OCI-M1 (cell line): Measurements from ENCODE around the gene GSK3B.
"Not testable (repeated sequence)": the region's sequence is repeated elsewhere in the genome, so short reads cannot be mapped to it uniquely, and the experiment has no call there.

Experiments
- DNase-seq: peaks from one replicate; lab custom pipeline; 2025; lab: John Stamatoyannopoulos, UW

Gene GSK3B

GRCh38 chr3:120053647-120054046 lies 40.6 kb downstream of the GSK3B start:
- not testable (repeated sequence) for DNase-seq

- DNase-seq, result no peak
These were observed 41.6 kb downstream of the GSK3B start for GRCh38 chr3:120052677-120053076.

GRCh38 chr3:120052225-120052624 lies 42.0 kb downstream of the GSK3B start:
- no peak for DNase-seq

GRCh38 chr3:120051570-120051969 lies 42.7 kb downstream of the GSK3B start:
- not testable (repeated sequence) for DNase-seq

- DNase-seq, result peak; percentile 51
These were observed 44.2 kb downstream of the GSK3B start for GRCh38 chr3:120049881-120050539.

- DNase-seq, result no peak
These were observed 45.2 kb downstream of the GSK3B start for GRCh38 chr3:120049072-120049471.

GRCh38 chr3:120048355-120049041 lies 45.7 kb downstream of the GSK3B start:
- DNase-seq, result no peak

GRCh38 chr3:120047686-120048085 lies 46.6 kb downstream of the GSK3B start:
- no peak for DNase-seq

- no peak for DNase-seq
These were observed 53.4 kb downstream of the GSK3B start for GRCh38 chr3:120040813-120041377.

- peak; percentile 53 for DNase-seq
These were observed 54.3 kb downstream of the GSK3B start for GRCh38 chr3:120039642-120040610.

- peak; percentile 57 for DNase-seq
These were observed 60.7 kb downstream of the GSK3B start for GRCh38 chr3:120033596-120033995.

- DNase-seq, result no peak
These were observed 62.7 kb downstream of the GSK3B start for GRCh38 chr3:120031561-120031960.

- no peak for DNase-seq
These were observed 64.5 kb downstream of the GSK3B start for GRCh38 chr3:120029749-120030148.

GRCh38 chr3:120028271-120029047 lies 65.8 kb downstream of the GSK3B start:
- no peak for DNase-seq

- DNase-seq, result no peak
These were observed 67.0 kb downstream of the GSK3B start for GRCh38 chr3:120027226-120027625.

- DNase-seq, result no peak
These were observed 68.7 kb downstream of the GSK3B start for GRCh38 chr3:120025520-120025919.

GRCh38 chr3:120024103-120024502 lies 70.1 kb downstream of the GSK3B start:
- DNase-seq, result no peak

- DNase-seq, result peak; percentile 75
These were observed 71.5 kb downstream of the GSK3B start for GRCh38 chr3:120022729-120023128.

- DNase-seq, result no peak
These were observed 72.7 kb downstream of the GSK3B start for GRCh38 chr3:120021523-120021922.

GRCh38 chr3:120018299-120018698 lies 75.9 kb downstream of the GSK3B start:
- DNase-seq, result no peak

- no peak for DNase-seq
These were observed 76.6 kb downstream of the GSK3B start for GRCh38 chr3:120017692-120018091.
